Coronary artery (tissue), 2 donors: ENCODE data around the gene ZNF316.

Source experiments
- DNase-seq: peaks from one replicate; pipeline ENCODE4 v3.0.0-alpha.2; 2017; ENCODE audit warnings: low spot score
- H3K27ac ChIP-seq, 2 donors: fragments of 200-600 bp; sonication (generic); one replicate each; pipeline ENCODE4 v1.5.1; 2016 to 2019
- H3K4me3 ChIP-seq: fragments of 200-600 bp; sonication (generic); 2 replicates; pipeline ENCODE4 v1.5.1; 2016; ENCODE audit warnings: mild to moderate bottlenecking, moderate library complexity
- TF ChIP-seq, protein P1 (sequence below): fragments of 200-600 bp; sonication (generic); IDR thresholded peaks from one replicate; pipeline ENCODE4 v1.5.1; 2019; ENCODE audit warnings: antibody characterized with exemption

ZNF316 gene

GRCh38 chr7:6622134-6622710 is 14.9 kb upstream of the ZNF316 start:
- TF ChIP-seq, protein P1, sequence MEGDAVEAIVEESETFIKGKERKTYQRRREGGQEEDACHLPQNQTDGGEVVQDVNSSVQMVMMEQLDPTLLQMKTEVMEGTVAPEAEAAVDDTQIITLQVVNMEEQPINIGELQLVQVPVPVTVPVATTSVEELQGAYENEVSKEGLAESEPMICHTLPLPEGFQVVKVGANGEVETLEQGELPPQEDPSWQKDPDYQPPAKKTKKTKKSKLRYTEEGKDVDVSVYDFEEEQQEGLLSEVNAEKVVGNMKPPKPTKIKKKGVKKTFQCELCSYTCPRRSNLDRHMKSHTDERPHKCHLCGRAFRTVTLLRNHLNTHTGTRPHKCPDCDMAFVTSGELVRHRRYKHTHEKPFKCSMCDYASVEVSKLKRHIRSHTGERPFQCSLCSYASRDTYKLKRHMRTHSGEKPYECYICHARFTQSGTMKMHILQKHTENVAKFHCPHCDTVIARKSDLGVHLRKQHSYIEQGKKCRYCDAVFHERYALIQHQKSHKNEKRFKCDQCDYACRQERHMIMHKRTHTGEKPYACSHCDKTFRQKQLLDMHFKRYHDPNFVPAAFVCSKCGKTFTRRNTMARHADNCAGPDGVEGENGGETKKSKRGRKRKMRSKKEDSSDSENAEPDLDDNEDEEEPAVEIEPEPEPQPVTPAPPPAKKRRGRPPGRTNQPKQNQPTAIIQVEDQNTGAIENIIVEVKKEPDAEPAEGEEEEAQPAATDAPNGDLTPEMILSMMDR: no peak
- Histone ChIP-seq H3K4me3 (no peak overlapping the region), H3K27ac (no peak overlapping the region)
- DNase-seq: no peak

GRCh38 chr7:6623589-6624245 is 13.4 kb upstream of the ZNF316 start:
- TF ChIP-seq, protein P1: no peak
- H3K4me3 ChIP-seq: no peak overlapping the region
- H3K27ac ChIP-seq: no peak overlapping the region
- DNase-seq: no peak

DNA sequence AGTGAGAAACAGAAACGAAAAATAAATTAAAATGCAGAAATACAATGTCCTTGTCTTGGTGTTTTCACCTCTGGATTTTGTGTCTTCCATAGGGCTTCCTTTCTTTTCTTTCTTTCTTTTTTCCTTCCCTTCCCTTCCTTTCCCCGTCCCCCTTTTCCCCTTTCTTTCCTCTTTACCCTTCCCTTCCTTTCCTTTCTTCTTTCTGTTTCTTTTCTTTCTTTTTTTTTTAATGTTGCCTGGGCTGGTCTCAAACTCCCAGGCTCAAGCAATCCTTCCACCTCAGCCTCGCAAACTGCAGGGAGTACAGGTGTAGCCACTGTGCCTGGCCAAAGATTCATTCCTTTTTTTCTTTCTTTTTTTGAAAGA is 12.9 kb upstream of the ZNF316 start:
- Histone ChIP-seq H3K27ac (no peak overlapping the region), H3K4me3 (no peak overlapping the region)
- TF ChIP-seq, protein P1: no peak
- DNase-seq: no peak

DNA sequence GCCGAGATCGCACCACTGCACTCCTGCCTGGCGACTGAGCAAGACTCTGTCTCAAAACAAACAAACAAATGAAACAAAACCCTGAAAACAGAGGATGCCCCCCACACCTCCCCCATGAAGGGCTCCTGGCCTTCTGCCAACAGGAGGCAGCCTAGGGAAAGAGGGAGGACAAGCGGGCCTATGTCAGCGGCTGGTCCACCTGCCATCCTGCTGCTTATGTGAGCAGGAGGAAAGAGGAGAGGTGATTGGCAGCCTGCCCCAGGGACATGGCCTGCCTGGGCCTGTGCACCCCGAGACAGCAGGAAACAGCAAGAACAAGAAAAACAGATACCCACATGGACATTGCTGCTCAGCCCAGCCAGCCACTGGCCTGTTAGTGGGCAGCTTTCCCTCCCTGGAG is 9.1 kb upstream of the ZNF316 start:
- TF ChIP-seq, protein P1: no peak
- DNase-seq: no peak

DNA sequence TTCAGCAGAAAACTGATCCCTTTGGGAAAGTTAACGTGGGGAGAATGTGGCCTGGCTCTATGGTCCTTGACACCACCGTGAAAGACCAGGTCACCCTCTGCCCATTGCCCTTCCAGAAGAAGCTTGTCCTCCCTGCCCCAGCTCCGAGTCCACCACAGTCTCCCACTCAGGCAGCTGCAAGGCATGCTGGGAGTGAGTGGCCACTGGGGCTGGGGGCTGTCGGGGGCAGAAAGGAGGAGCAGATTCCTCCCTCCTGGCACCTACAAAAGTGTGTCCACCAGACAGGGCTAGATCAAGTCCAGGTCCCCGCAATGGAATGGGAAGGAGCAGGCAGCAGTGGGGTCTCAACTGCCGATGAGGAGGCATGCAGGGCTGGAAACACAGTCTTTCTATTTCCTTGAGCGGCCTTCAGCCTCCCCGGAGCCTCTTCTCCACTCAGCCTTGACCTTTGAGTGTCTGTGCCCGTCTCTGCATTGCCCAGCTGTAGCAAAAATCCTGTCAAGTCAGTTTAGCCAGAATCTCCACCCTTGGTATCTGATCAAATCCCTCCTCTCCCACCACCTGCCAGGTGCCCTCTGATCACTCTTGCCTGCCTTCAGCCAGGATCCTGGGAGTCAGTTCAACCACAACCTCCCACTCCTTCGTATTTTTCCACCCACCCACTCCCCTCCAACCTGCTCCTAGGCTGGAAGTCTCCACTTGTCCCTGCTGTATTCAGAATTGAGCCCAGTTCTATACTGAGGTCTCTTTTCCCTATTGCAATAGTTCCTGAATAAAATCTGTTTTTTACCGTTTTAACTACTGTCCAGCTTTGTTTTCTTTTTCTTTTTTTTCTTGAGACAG is 6.9 kb upstream of the ZNF316 start:
- no peak overlapping the region for H3K27ac ChIP-seq
- DNase-seq: no peak
- H3K4me3 ChIP-seq: no peak overlapping the region
- TF ChIP-seq, protein P1: no peak

More for the DNA sequence above, 9.1 kb upstream of the ZNF316 start:
- Histone ChIP-seq H3K27ac (no peak overlapping the region), H3K4me3 (no peak overlapping the region)

- Histone ChIP-seq H3K27ac (no peak overlapping the region), H3K4me3 (no peak overlapping the region)
- no peak for DNase-seq
- TF ChIP-seq, protein P1: no peak
Measured at GRCh38 chr7:6631605-6632004, 5.5 kb upstream of the ZNF316 start.
